Stimulated activated CD8-positive, alpha-beta memory T cell treated with anti-CD3 and anti-CD28 coated beads, Interleukin-15, amount 100 ng/mL, for 4 hours (primary cell): Measurements from ENCODE around the gene ZNF524.
A peak's percentile ranks its signal among the peaks of the same experiment; 100 is the strongest.

Source experiments
- DNase-seq, 2 donors: peaks; one replicate each; pipeline ENCODE4 v3.0.0-alpha.2; 2020; ENCODE audit warnings: low read depth in 2 of 2

Gene ZNF524

GRCh38 chr19:55642153-55643002, 42.3 kb downstream of the ZNF524 start:
- DNase-seq = no peak

- peak; percentile 60 for DNase-seq
Observed at GRCh38 chr19:55643003-55643886, 43.2 kb downstream of the ZNF524 start, which contains the start of gene ZNF581. Gene ZNF581 (plus strand): TSS chr19:55643649. CDS start chr19:55644572, 923 bp downstream.

GRCh38 chr19:55643887-55644176, 43.7 kb downstream of the ZNF524 start:
- DNase-seq = no peak

GRCh38 chr19:55644191-55644833, 44.2 kb downstream of the ZNF524 start:
- DNase-seq = no peak

GRCh38 chr19:55644842-55645511, 44.9 kb downstream of the ZNF524 start:
- DNase-seq = no peak

GRCh38 chr19:55645512-55645881, 45.4 kb downstream of the ZNF524 start:
- DNase-seq = no peak

- DNase-seq = no peak
Observed at GRCh38 chr19:55646889-55647731, 47.0 kb downstream of the ZNF524 start.

GRCh38 chr19:55647732-55648584, 47.9 kb downstream of the ZNF524 start, which contains the start of gene CCDC106:
Gene CCDC106 (plus strand): TSS chr19:55648212. CDS start chr19:55649047, 835 bp downstream.
- peak in 1 of 2 donors; percentile 32 for DNase-seq

- no peak for DNase-seq
Observed at GRCh38 chr19:55648585-55649267, 48.6 kb downstream of the ZNF524 start.

- no peak for DNase-seq
Observed at GRCh38 chr19:55649268-55650125, 49.4 kb downstream of the ZNF524 start.

GRCh38 chr19:55650126-55650557, 50.1 kb downstream of the ZNF524 start:
- DNase-seq = no peak

- no peak for DNase-seq
Observed at GRCh38 chr19:55650602-55651230, 50.6 kb downstream of the ZNF524 start.

GRCh38 chr19:55651236-55651635, 51.1 kb downstream of the ZNF524 start:
- DNase-seq = no peak

GRCh38 chr19:55652311-55653128, 52.4 kb downstream of the ZNF524 start:
- no peak for DNase-seq
